Thoracic aorta (tissue), 2 donors: ENCODE data around the gene TFF1. TPM values are rescaled to one million over a fixed set of nuclear protein-coding genes. Genes with fewer than 3 reads are reported as not detected.

Source experiments
- ATAC-seq: fragments of 150-250 bp; one replicate; pipeline ENCODE4 v1.8.0; 2017; ENCODE audit warnings: low read depth; ENCODE audit not compliant: insufficient number of reproducible peaks, low FRiP score
- DNase-seq: peaks from one replicate; pipeline ENCODE4 v3.0.0-alpha.2; 2020; ENCODE audit warnings: low spot score
- H3K27ac ChIP-seq, 2 donors: fragments of 200-600 bp; sonication (generic); 1 replicate in 1 of 2; 2 replicates in 1 of 2; pipeline ENCODE4 v1.5.1; 2016; ENCODE audit warnings: mild to moderate bottlenecking in 2 of 2, moderate library complexity in 2 of 2
- H3K27me3 ChIP-seq: fragments of 200-600 bp; sonication (generic); replicated peaks from 2 replicates; pipeline ENCODE4 v1.6.0; 2016; ENCODE audit warnings: mild to moderate bottlenecking; ENCODE audit not compliant: insufficient read depth
- H3K36me3 ChIP-seq: fragments of 200-600 bp; sonication (generic); one replicate; pipeline ENCODE4 v1.5.1; 2016
- H3K4me1 ChIP-seq, 2 donors: fragments of 200-600 bp; sonication (generic); 1 replicate in 1 of 2; 2 replicates in 1 of 2; pipeline versions ENCODE4 v1.5.1 to v1.6.0; 2016; ENCODE audit warnings: low read depth in 2 of 2, mild to moderate bottlenecking in 1 of 2; ENCODE audit not compliant: control insufficient read depth in 1 of 2
- H3K4me3 ChIP-seq: fragments of 200-600 bp; sonication (generic); 2 replicates; pipeline ENCODE4 v1.5.1; 2016; ENCODE audit warnings: mild to moderate bottlenecking
- H3K9me3 ChIP-seq: fragments of 200-600 bp; sonication (generic); 2 replicates; pipeline ENCODE4 v1.5.1; 2016
- CTCF ChIP-seq: fragments of 200-600 bp; sonication (generic); IDR thresholded peaks from one replicate; pipeline ENCODE4 v1.5.1; 2019; ENCODE audit warnings: antibody characterized with exemption
- total RNA-seq, 2 donors: library from RNA; depleted of rRNA; stranded (reverse); fragments of >200 nt; gene quantifications; one replicate each; pipeline versions ENCODE4 v1.1.0 to v1.2.3, GENCODE V29; 2016

The TFF1 gene
- total RNA-seq, 2 donors from 2014 or later, result 85.8 TPM; not detected in 1

DNA sequence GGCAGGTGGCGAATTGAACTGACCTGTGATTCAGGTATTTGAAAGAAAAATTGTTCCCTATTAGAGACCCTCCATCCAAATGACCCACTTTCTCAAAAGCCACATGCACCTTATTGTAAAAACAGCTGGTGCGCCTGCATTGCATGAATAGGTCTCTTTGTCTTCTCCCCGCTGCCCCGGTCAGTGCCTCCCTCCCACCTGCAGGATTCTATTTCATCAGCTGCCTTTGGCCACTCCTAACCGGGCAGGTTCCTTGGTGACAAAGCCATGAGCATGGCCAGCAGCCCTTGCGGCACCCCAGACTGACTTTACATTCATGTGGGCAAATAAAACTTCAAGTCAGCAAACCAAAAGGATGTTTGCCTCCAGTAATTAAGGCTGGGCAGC lies 23.1 kb upstream of the TFF1 start:
- Histone ChIP-seq H3K36me3 (no peaks in the 10 kb centered on the region), H3K27me3 (no peaks in the 10 kb centered on the region), H3K4me3 (no peak overlapping the region), H3K9me3 (no peaks in the 10 kb centered on the region), H3K27ac (no peak overlapping the region), H3K4me1 (no peaks in the 10 kb centered on the region)
- no peak for TF ChIP-seq CTCF
- ATAC-seq (no peak), DNase-seq (no peak)

GRCh38 chr21:42388740-42389448 lies 22.6 kb upstream of the TFF1 start:
- TF ChIP-seq CTCF, result no peak
- ATAC-seq (no peak), DNase-seq (no peak)
- no peaks in the 10 kb centered on the region for H3K27me3 ChIP-seq
- no peaks in the 10 kb centered on the region for H3K36me3 ChIP-seq
- no peak overlapping the region for H3K4me3 ChIP-seq
- no peak overlapping the region for H3K27ac ChIP-seq
- no peaks in the 10 kb centered on the region for H3K9me3 ChIP-seq
- H3K4me1 ChIP-seq, result no peaks in the 10 kb centered on the region

DNA sequence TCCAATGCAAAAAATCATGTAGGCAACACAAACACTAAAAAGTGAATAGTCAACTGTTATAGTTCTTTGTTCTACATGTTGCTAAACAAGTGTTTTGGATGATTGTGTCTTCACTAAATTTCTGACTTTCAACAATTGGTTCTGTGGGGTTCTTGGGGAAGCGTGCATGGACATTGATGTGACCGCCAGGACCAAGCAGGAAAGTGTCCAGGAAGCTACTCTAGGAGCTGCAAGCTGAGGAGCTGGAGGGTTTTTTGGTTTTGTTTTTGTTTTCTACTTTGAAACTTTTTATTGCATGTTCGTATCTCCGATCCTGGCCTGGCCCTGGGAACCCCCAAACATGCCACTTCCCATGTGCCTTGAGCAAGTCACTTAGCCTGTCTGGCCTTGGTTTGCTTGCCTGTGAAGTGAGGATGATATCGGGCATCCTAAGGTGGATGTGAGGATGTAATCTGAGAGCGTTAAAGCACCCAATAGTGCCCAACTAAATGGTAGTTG lies 21.6 kb upstream of the TFF1 start:
- TF ChIP-seq CTCF, result no peak
- no peaks in the 10 kb centered on the region for H3K36me3 ChIP-seq
- H3K27me3 ChIP-seq, result no peaks in the 10 kb centered on the region
- no peak for ATAC-seq
- DNase-seq, result no peak
- H3K4me1 ChIP-seq, result no peaks in the 10 kb centered on the region
- H3K9me3 ChIP-seq, result no peaks in the 10 kb centered on the region
- H3K4me3 ChIP-seq, result no peak overlapping the region
- H3K27ac ChIP-seq, result no peak overlapping the region

GRCh38 chr21:42387164-42387563 lies 20.8 kb upstream of the TFF1 start:
- Histone ChIP-seq H3K4me1 (no peaks in the 10 kb centered on the region), H3K27ac (no peak overlapping the region), H3K9me3 (no peaks in the 10 kb centered on the region), H3K27me3 (no peaks in the 10 kb centered on the region), H3K4me3 (no peak overlapping the region), H3K36me3 (no peaks in the 10 kb centered on the region)
- no peak for TF ChIP-seq CTCF
- no peak for DNase-seq
- ATAC-seq, result no peak

- no peak overlapping the region for H3K4me3 ChIP-seq
- H3K27me3 ChIP-seq, result no peaks in the 10 kb centered on the region
- no peak overlapping the region for H3K27ac ChIP-seq
- ATAC-seq (no peak), DNase-seq (no peak)
- no peak for TF ChIP-seq CTCF
- no peaks in the 10 kb centered on the region for H3K4me1 ChIP-seq
- H3K36me3 ChIP-seq, result no peaks in the 10 kb centered on the region
- H3K9me3 ChIP-seq, result no peaks in the 10 kb centered on the region
Measured at GRCh38 chr21:42386034-42386591, 19.8 kb upstream of the TFF1 start.
